Glomerular visceral epithelial cell (primary cell): ENCODE results near the gene C1orf167.

Experiments
- DNase-seq: peaks from one replicate; pipeline ENCODE4 v3.0.0-alpha.2; 2016; ENCODE audit errors: extremely low spot score

C1orf167 gene

DNA sequence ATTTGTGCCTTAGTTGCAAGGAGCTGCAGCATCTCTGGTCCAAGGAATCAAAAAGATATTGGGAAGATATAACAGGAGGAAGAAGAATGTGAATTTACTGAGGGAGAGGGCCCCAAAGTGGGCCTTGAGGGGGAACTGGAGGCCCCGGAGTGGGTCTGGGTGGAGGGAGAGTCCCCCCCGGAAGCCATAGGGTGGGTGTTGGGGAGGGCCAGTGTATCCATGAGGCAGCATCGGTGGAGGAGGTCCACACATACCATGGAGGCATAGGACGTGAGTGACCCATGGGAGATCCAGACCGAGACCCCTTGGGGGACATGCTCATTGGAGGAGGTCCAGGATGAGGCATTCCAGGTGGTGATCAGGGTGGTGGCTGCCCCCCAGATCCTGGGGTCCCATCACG lies 708 bp upstream of the C1orf167 start:
- no peak for DNase-seq

DNA sequence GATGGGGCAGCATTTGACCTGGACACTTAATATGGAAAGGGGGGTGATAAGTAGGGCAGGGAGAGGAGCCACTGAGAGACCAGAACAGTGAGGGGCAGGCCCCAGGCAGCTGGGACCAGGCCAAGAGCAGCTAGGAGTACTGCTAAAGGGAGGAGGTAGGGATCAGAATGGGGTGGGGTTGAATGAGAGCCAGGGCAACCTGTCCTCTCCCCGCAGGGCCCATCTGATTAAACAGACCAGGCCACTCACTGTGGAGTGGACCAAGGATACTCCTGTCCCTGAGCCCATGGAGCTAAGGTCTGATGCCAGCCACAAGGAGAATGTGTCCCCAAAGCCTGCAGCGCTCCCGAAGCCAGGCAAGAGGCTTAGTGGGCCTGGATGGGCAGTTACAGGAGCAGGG lies 2.1 kb downstream of the C1orf167 start:
- DNase-seq = no peak

DNA sequence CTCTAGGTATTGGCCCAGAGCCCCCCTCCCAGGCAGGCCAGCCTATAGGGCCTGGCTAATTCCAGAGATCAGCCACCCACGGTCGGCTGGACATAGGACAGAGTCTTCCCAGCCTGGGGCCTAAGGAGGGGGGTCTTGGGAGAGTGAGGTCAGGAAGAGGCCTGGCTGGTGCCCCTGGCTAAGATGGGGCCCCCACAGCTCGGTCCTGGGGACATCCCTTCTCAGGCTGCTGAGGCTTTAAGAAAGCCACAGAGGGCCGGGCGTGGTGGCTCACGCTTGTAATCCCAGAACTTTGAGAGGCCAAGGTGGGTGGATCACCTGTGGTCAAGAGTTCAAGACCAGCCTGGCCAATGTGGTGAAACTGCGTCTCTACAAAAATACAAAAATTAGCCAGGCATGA lies 2.5 kb downstream of the C1orf167 start:
- no peak for DNase-seq

- no peak for DNase-seq
These were observed 3.9 kb downstream of the C1orf167 start for GRCh38 chr1:11765661-11766428.

- DNase-seq = no peak
These were observed 4.4 kb downstream of the C1orf167 start for GRCh38 chr1:11766429-11766776.

DNA sequence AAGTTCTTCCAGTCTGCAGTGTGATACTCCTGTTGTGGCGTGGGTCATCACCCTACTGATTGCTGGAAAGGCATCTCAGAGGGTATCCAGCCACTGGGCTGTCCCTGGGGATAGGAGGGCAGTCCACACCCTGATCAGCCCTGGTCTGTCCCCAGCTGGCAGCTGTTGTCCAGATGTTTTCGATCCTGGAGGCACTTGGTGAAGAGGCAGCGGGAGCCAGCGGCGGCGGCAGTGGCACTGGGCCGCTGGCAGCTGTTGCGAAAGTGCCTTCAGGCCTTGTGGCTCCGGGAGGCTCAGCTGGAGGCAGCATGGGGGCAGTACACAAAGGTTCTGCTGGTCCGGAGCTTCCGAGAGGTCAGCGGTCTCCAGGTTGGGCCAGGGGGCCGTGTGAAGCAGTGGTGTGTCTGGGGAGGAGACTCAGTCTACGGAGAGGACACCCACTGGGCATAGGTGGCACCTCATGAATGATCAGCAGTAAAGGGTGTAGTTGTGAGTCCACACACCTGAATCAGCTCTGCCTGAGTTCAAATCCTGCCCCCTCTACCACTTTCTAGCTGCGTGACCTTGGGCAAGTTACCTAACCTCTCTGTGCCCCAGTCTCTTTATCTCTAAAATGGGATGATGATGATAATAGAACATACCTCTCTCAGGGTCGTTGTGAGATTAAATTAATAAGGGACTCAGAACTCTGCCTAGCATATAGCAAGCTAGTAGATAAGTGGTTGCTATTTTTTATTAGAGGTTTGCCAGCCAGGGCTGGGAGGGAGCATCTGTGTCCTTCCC lies 6.1 kb downstream of the C1orf167 start:
- DNase-seq = no peak

GRCh38 chr1:11768821-11769220 lies 6.8 kb downstream of the C1orf167 start:
- no peak for DNase-seq

DNA sequence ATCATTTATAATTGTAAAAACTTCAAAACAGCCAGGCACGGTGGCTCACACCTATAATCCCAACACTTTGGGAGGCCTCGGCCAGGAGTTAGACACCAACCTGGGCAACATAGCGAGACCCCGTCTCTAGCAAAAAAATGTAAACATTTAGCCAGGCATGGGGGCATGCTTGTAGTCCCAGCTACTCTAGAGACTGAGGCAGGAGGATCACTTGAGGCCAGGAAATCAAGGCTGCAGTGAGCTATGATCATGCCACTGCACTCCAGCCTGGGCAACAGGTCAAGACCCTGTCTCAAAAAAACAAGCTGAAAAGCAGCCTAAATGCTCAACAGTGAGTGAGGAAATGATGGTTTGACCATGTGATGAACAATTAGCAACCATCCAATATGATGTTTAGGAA lies 7.3 kb downstream of the C1orf167 start:
- DNase-seq = no peak

- no peak for DNase-seq
These were observed 8.0 kb downstream of the C1orf167 start for GRCh38 chr1:11770011-11770410.

- DNase-seq = no peak
These were observed 9.6 kb downstream of the C1orf167 start for GRCh38 chr1:11771481-11772043.

DNA sequence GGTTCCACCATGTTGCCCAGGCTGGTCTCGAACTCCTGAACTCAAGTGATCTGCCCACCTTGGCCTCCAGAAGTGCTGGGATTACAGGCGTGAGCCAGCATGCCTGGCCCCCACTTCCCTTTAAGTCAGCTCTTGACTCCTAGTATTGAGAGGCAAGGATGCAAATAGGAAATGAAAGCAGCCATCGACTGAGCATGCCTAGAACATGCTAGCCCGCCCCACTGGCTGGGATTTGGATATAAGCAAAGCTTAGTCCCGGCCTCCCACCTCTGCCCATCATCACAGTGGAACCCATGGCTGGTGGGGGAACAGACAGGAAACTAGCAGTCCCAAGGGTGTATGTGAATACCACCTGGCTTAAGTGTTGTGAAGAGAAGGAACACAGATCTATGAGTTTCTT lies 10.5 kb downstream of the C1orf167 start:
- no peak for DNase-seq

GRCh38 chr1:11774753-11775152 lies 12.8 kb downstream of the C1orf167 start:
- DNase-seq = no peak

DNA sequence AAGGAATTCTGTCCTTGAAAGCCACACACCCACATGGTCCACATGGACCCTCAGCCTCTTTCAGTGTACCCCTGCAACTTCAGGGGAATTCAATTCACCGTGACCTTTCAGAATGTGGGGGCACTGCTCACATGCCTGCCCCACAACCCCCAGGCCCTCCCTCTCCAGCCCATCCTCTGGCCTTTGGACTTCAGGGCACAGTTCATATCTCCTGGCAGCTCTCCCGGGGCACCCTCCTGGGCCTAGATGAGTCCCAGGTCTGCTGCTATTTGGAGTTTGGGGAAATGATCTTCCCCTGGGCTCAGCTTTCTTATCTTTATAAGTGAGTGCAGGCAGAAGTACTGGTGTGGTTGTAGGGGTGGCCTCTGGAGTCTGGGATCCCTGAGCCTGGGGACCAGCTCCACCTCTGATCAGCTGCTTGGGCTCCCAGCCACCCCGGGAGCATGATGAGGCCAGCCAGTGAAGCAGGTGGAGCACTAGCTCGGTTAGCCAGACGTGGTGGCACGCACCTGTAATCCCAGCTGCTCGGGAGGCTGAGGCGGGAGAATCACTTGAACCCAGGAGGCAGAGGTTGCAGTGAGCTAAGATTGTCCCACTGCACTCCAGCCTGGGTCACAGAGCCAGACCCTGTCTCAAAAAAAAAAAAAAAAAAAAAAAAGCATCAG lies 15.8 kb downstream of the C1orf167 start:
- DNase-seq = no peak

DNA sequence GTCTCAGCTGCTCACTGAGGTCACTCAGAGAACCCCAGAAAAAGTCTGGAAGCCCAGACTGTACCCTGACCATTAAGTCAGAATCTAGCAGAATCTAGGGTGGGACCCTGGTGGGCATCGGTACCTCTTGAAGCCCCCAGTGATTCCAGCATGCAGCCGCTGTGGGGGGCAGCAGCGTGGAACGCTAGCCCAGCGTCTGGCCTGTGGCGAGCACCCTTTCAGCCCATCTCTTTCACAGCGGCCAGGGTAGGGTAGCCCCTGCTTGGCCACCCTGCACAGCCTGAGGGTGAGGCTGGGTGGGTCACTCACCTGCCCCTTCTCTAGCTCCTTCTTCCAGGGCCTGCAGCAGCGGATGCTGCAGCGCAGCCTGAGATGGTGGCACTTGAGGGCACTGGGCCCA lies 16.3 kb downstream of the C1orf167 start:
- no peak for DNase-seq

DNA sequence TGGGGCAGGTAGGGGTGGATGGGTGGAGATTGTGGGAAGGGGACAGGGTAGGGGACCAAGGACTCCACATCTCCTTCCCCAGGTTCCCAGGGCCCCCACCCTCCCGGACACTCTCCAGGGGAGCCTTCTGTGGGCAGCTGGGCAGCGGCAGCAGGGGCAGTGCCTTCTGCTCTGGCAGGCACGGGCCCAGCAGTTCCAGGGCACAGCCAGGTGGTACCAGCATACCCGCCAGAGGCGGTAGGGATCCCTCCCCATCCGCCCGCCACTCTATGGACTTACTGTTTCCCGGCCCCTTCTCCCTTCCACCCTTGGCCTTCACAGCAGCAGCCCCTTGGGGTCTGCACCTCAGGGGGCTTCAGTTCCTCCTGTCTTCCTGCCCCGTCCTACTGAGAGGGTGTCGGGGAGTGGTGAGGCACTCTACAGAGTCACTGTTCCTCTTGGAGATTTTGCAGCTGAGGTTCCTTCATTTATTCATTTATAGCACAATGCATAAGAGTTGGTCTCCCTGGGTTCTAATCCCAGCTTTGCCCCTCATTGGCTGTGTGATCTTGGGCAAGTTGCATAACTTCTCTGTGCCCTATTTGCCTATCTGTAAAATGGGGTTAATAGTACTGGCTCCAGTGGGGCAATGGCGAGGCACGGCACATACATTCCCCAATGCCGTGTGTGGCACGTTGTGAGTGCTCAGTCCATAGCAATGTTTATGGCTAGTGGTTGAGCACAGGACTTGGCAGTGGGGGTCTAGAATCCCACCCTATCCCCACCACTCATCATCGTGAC lies 17.0 kb downstream of the C1orf167 start:
- no peak for DNase-seq

DNA sequence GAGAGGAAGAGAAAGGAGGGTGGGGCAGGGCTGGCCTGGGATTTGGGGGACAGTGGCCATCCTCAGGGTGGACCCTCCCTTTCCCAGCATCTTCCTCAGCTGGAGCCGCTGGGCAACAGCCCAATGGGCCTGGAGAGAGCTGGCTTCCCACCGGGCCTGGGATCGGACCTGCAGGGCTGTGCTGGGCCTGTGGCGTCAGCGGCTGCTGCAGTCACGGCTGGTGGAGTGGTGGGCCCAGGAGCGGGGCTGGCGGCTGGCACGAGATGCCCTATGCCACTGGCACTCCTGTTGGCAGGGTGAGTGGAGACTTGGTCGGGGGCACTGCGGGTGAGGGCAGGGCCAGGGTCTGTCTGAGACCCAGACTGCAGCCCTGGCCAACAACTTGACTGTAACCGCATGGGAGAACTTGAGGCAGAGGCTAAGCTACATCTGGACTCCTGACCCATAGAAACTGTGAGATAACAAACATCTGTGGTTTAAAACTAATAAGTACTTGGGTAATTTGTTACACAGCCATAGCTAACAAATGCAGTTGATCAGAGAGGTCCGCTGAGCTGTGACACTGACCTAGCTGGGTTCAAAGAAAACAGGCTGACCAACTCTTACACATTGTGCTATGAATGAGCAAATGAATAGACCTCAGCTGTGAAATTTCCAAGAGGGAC lies 17.9 kb downstream of the C1orf167 start:
- no peak for DNase-seq

- DNase-seq = no peak
These were observed 18.6 kb downstream of the C1orf167 start for GRCh38 chr1:11780380-11781147.

DNA sequence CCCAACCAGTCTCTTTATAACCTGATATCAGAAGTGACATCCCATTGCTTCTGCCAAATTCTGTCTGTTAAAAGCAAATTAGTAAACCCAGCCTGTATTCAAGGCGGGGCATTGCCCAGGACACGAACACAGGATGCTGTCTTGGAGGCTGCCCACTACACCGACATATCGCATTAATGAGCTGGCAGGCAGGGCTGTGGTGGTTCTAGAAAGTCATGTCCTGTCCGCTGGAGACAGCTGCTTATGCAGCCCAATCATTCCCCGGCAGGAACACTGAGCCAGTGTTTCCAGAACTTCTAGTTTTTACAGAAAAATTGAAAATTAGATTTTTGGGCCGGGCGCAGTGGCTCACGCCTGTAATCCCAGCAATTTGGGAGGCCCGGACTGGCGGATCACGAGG lies 19.3 kb downstream of the C1orf167 start:
- no peak for DNase-seq

GRCh38 chr1:11782127-11782708 lies 20.2 kb downstream of the C1orf167 start:
- no peak for DNase-seq

DNA sequence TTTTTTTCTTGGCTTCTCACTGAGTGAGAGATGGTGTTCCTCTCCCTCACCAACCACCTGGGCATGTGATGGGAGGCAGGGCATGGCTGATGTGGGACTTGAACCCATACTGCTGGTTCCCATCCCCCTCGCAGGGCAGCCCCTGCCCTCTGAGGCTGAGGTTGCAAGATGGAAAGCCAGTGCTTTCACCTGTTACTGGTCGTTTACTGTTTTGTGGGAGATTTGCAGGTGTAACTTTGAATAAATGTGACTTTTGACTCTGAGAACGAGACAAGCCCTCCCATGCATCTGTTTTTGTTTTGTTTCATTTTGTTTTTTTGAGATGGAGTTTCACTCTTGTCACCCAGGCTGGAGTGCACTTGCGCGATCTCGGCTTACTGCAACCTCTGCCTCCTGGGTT lies 21.6 kb downstream of the C1orf167 start:
- DNase-seq = no peak
